Activated CD4-positive, alpha-beta T cell treated with anti-CD3 and anti-CD28 coated beads for 24 hours (primary cell): Measurements from ENCODE around the gene PDK3.

Experiments
- DNase-seq, 2 donors: peaks; one replicate each; pipeline ENCODE4 v3.0.0-alpha.2; 2020; ENCODE audit warnings: low read depth in 2 of 2

PDK3 gene

DNA sequence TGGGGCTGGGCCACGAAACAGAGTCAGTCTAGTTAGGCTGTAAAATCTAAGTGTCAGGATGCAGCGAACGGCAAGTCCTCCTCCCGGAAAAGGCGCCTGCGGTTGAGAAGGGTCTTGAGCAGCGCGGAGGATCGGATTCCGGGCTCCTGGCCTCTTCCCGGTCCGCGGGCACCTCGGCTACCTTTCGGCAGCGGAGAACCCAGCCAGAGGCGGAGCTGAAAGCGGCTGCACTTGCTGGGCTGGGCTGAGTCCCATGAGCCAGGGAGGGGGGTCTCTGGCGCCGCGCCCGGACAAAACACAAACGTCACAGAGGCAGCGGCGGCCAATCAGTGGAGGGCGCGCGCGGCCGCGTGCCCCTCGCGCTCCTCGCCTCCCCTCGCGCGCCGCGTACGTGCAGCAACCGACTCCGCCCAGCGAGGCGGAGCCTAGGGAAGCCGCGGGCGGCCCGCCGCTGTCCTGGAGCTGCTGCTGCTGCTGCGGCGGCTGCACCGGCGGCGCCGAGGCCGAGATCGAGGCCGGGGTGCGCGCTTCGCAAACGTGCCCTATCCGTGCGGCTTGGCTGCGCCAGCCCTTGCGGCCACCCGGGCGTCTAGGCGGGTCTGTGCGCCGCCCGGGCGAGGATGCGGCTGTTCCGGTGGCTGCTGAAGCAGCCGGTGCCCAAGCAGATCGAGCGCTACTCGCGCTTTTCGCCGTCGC is at the start of gene PDK3:
Gene PDK3 (plus strand): TSS at position 451 of the 696 bp plus-strand sequence. CDS start 170 bp downstream, at position 621.
- DNase-seq, result peak; percentile 68 to 71

DNA sequence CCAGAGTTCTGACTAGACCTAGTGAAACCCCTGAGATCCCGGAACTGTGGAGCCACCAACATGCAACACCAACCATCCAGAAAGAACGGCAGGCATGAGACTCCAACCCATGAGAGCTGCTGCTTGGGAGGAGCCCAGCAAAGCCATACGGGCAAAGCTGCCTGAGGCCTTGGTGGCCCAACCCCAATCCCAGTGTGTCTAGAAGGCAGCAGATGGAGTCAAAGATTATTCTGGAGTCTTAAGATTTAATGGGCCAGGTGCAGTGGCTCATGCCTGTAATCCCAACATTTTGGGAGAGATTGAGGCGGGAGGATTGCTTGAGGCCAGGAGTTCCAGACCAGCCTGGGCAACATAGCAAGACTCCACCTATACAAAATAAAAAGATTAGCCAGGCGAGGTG is 49.2 kb upstream of the PDK3 start:
- no peak for DNase-seq

DNA sequence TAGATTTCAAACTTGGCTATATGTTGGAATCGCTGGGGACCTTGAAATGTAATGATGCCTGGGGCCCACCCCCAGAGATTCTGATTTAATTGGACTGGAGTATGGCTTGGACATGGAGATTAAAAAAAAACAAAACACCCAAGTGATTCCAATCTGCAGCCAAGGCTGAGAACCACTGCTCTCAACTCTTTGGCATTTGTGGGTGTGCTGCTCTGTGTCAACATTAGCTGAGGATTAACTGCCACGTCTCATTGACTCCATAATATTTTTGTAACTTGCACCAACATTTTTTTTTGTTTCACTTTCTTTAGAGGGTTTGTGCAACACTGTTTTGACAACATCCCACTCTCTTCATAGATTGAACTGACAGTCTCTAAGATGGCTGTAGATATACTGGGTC is 41.1 kb upstream of the PDK3 start:
- DNase-seq, result no peak

DNA sequence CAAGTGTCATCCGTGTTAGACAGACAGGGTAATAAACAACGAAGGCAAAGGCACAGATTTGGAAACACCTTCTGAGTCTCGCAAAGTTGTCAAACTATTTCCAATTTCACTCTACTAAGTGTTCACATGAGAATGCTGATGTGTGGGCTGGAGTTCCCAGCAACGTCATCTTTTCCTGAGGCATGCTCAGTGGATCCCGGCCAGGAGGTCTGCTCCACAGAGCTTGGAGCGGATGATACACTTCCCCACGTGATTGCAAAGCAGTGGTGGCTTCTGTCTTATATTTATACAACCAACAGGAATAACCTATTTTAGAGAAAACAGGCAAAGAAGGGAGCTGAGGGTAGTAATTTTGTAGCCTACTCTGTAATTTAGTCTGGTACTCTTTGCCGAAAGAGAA is 40.1 kb upstream of the PDK3 start:
- DNase-seq, result no peak

DNA sequence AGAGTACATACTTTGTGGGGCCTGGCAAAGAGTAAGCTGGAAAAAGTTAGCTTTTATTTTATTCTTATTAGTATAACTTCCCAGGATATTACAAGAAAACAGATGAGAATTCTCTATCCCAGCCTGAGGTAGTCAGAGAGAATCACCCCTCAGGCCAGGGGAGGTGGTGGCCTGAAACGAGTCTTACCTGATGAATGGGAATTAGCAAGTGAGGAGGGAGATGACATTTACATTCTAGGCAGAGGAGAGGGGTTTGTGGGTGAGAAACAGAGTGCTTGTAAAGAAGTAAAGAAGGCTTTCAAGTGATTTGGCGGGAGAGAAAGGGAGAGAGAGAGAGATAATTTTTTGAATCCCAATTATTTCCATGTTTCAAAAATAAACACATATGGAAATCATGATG is 39.3 kb upstream of the PDK3 start:
- DNase-seq, result no peak

DNA sequence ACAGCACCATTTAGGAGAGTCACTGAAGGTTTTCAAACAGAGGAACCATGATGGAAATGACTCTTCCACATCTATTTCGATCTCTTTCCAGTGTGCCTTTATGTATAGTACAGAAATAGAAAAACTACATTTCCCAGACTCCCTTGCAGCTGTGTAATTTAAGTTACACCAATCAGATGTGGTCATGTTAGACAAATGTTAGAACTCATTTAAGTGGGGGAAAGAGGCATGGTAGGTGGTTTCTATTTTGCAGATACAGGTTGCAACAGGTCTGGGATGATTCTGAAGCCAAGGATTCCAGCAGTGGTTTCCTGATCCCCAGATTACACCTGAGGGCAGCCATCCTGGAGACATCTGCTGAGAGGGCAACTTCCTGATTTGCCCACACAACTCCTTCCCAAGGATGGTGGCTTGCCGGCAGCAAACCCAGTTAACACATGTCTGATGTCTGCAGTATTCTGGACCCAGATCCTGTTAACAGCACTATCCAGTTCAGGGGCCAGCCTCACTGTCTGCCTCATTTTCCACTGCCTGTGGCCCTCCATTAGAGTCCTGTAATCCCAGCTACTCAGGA is 38.7 kb upstream of the PDK3 start:
- DNase-seq, result no peak

DNA sequence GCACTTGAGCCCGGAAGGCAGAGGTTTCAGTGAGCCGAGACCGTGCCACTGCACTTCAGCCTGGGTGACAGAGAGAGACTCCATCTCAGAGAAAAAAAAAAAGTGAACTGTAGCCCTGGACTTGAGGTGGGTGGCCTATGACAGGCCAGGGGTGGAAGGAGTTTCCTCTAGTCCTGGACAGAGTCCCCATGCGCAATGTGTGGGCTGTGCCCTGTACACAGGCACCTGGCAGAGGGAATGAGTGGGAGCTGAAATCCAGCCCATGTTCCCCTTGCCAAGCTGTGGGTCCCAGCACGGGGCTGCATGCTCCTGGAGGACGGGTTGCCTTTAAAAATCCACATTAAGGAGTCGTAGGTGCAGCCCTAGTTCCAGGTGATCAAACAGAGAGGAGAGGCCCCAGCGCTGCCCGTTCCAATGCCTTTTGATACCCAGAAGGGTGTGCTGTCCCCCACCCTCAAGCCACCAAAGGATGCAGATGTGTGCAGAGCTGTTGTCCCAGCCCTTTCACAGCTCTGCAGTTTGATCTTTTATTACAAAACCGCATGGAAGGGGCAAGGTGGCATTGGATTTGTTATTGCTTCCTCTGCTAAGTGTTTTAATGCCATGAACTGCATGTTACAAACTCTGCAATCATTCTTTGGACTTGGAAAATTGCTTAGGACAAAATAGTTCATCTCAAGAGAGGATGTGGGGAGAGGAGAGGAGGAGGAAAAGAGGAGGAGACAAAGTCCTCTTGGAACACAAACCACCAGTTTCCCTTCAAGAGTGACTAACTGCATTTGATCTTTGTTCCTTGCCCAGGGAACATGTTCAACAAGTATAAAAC is 38.0 kb upstream of the PDK3 start:
- no peak for DNase-seq

DNA sequence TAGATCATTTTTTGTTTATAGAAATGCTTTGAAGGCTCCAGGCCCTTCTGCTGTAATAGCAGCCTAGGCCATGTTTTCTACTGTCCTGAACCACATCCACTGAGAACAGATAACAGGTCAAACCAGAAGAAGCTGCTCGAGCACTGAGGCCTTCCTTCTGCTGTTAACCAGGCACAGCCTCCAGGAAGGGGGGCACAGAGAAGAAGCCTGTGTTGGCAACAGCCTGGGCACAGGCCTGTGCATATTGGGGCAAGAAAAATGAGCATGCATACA is 37.4 kb upstream of the PDK3 start:
- DNase-seq, result no peak

DNA sequence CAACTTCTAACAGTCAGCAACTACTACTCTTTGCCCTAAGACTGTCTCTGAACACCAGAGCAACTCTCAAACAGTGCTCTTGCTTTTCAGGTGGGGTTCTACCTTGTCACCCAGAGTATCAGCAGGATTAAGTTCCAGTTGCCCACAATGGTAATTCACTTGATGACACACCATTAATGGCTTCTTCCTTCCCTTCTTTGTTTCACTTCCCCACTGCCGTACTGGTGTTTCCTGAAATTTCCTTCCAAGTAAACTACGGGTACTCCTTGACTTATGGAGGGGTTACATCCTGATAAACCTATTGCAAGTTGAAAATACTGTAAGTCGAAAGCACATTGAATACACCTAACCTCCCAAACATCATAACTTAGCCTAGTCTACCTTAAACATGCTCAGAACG is 36.6 kb upstream of the PDK3 start:
- DNase-seq, result no peak

DNA sequence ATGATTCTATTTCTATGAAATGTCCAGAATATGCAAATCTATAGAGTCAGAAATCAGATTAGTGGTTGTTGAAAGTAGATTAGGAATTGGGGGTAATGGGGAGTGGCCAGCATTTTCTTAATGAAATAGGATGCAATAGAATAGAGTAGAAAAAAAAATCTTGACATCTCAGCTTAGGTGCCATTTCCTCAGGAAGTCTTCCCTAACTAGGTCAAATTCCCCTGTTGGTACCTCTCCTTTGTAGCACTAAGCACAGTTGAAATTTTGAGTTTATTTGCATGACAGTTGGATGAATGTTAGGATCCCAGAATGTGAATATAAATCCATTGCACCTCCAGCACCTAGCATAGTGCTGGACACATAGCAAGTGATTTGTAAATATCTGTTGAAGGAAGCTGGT is 30.0 kb upstream of the PDK3 start:
- DNase-seq, result no peak

DNA sequence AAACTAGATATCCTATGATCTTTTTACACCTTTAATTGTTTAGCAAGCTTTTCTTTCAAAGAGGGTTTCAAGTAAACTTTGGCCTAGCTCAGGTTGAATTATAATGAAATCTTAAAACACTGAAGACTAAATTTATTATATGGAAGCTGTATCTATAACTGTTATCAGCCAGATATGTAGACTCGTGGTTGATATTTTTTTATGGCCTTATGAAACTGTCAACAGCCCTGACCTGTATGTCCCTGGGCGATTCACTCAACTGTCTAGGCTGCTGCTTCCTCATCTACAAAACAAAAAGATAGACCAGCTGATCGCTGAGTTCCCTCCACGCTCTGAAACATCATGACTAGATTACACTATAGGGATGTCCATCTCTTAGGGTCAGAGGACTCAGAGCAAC is 21.2 kb upstream of the PDK3 start:
- no peak for DNase-seq

DNA sequence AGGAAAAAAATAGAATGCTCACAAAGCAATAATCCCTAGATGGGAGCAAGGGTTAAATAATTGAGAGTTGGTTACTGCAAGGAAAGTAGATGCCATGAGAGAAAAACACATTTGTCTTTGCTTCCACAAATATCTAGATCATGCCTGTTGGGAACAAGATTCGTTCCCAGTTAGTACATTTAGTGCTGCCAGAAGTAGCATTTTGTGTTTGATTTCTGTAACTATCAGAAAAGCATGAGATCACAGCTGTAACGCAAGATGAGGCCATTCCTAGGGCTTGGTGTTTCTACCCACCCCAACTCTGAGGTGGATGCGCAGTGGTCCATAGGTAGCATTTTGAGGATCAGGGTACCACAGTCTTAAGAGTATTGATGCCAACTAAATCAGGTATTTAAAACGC is 20.4 kb upstream of the PDK3 start:
- no peak for DNase-seq

DNA sequence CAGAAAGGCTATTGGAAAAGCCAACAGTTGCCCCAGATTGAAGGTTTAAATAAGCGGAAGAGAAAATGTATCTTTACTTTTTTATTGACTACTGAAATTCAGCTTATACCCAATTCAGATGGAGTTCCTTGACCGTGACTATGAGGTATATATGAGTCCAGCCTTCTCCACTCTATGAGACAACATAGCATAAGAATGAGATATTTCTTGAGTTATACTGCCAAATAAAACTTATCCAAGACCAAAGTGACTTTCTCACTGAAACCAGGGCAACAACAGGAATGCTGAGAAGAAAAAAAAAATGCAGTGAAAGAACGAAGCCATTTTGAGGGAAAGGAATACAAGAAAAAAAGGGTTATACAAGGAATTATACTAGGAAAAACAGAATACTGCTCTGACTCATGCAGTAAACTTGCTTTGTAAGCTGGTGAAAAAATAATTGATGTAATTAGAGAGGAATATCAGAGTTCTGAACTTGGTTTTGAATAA is 16.3 kb upstream of the PDK3 start:
- no peak for DNase-seq

DNA sequence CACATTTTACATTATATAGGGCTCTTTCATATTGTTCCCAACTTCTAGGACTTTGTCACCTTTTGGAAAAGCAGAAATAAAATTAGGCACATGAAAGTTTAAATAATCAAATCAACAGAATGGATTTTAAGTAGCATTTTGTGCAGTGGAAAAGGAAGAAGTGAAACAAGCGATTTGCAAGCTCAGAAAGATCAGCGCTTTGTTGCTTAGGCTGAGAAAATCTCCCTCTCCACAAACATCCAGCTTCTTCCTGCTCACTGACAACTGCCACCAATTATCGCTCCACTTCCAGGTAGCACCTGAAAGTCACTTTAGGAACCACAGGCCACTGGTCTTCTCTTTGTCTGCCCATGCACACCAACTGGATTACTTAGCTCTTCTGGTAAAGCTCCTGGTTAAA is 2.0 kb upstream of the PDK3 start:
- no peak for DNase-seq

DNA sequence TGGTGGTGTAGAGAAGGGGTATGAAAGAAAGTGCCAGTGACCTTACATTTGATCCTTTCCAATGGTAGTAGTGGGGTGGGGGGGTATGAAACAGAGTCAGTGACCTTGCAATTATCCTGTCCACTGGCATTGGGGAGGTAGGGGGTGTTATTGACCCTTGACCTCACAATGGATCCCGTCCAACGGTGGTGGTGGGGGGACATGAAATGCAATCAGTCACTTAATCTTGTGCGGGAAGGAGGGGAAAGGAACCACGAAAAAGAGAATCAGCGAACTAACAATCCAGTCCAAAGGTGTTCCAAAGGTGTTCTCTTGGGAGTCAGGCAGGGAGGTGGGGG is 619 bp upstream of the PDK3 start:
- DNase-seq, result no peak

DNA sequence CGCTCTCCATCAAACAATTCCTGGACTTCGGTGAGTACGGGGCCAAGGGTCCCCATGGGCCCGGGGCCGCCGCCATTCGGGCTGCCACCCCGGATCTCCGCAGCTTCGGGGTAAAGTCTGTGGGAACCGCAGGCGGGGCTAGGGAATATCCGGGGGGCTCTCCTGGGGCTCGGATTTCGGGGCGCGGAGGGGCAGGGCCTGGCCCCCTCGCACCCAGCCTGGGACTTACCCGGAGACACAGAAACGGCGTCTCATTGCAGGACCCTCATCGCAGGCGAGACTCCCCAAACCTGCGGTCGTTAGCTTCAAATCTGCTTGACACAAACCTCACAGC is 413 bp downstream of the PDK3 start:
- DNase-seq, result no peak

DNA sequence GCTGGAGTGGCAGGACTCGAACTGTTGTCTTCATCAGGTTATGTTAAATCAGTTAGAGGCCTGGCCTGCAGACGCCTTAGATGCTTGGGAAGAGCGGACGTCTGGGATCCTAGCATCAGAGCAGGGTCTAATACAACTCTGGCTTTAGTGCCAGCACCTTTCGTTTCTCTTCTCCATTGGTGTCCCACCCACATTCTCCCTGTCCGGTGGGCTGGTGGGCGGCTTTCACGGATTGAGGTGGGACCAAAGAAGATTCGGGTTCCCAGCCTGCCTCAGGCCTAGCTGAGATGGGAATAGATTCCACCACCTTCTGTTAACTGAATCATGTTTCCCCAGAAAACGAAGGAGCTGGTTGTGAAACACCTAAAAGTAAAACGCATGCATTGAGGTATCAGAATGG is 939 bp downstream of the PDK3 start:
- DNase-seq, result no peak

DNA sequence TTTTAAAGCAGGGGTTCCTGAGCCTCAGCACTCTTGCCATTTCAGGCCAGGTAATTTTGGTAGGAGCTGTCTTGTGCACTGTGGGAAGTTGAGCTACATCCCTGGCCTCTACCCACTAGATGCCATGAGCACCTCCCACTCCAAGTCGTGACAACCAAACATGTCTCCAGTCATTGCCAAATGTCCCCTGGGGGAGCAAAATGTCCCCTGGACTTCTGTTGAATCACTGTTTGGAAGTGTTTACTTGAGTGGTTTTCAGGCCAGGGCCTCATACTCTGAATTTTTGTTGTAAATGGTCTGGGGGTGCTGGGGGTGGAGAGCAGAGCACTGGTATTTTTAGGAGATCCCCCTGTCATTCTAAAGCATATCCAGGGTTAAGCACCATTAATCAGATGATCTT is 3.2 kb downstream of the PDK3 start:
- DNase-seq, result no peak

DNA sequence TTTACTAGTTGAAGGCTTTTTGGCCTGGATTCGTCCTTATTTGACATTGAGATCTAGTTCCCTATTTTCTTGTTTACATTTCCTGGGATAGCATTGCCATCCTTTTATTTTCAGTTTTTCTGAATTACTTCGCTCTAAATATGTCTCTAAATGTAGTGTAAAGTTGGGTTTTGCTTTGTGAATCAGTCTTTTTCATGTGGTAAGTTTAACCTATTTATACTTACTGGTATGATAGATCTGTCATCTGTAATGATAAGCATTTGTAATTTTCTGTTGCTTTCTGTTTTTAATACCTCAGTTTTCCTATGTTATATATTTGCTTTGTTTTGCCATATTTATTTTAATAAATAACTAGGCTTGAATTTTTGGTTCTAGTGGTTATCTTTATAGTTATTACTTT is 6.7 kb downstream of the PDK3 start:
- DNase-seq, result no peak

DNA sequence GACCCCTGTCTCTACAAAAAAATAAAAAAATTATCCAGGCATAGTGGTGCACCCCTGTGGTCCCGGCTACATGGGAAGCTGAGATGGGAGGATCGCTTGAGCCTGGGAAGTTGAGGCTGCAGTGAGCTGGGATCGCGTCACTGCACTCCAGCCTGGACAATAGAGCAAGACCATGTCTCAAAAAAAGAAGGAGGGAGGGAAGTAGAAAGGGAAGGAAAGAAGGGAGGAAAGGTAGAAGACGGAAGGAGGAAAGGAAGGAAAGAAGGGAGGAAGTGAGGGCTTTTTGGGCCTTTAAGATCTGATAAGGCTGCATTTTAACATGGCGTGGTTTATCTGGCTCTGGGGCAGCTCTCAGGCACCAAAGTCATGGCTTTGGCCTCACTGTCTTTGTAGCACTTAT is 10.4 kb downstream of the PDK3 start:
- DNase-seq, result no peak

DNA sequence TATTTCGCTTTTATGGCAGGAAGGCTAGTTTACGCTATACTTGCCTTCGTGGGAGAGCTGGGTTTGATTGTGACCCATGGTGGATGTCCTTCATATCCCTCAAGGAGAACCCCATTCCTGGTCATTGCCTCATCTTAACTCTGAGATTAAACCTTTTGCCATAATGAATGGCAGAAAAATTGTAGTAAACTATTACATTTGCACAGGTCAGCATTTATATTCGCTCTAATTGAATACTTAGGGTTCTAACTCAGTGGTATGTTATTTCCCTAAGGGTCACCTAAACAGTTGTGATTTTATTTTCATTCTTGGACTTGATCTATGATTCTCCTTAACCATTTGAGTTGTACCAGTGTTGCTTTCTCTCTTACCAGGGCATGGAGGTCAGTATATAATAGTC is 13.4 kb downstream of the PDK3 start:
- DNase-seq, result no peak

DNA sequence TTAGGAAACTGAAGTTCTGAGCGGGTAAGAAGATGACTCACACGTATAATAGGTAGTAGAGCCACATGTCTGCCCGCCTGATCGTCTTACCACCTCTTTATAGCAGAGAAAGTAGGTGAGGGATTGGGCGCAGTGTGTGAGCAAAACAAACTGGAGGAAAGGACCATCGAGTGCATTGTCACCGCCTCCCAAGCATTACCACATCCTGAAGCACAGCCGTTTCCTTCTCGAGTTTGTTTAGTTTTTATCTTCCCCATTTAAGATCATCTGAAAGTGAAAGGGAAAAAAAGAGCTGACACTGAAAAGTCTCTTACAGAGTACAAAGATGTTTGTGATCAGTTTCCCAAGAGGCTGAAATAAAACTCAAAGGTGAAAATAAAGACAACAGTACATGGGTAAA is 14.8 kb downstream of the PDK3 start:
- peak; percentile 33 to 39 for DNase-seq

DNA sequence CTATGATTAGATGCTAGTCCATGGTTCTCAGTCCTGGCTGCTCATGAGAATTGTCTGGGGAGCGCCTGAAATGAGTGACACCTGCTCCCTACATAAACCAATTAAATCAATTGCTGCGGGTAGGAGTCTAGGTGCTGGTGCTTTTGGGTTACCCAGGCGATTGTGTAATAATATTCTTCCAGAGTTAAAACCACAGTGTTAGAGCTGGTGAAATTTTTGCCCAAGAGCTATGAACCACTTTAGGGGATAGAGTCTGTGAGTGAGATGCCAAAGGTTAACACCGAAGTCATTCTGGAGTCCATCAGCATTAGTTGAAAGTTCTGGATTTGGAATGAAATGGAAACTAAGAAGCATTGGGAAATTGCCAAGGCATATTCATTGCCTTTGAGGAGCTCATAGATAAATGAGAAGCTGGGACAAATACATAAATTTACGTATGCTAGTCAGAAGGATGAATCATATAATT is 15.3 kb downstream of the PDK3 start:
- DNase-seq, result no peak
